Activated naive CD8-positive, alpha-beta T cell treated with anti-CD3 and anti-CD28 coated beads, Interleukin-2, amount 50 U/mL, for 24 hours (primary cell): ENCODE data around the gene SELENOW.
"Not testable (repeated sequence)": the region's sequence is repeated elsewhere in the genome, so short reads cannot be mapped to it uniquely, and the experiment has no call there.

Experiments used
- ATAC-seq: fragments of 150-1000 bp; cut with Tn5 transposase; one replicate; pipeline ENCODE4 v1.10.0; 2021
- DNase-seq: peaks from one replicate; pipeline ENCODE4 v3.0.0; 2021
- H3K27ac Mint-ChIP-seq: one replicate; pipeline ENCODE4 v1.8.0; 2021; ENCODE audit warnings: mild to moderate bottlenecking, mixed read lengths
- H3K27me3 Mint-ChIP-seq: one replicate; pipeline ENCODE4 v1.8.0; 2021; ENCODE audit warnings: mixed read lengths
- H3K36me3 Mint-ChIP-seq: one replicate; pipeline ENCODE4 v1.8.0; 2021; ENCODE audit warnings: low read depth, mixed read lengths
- H3K4me1 Mint-ChIP-seq: one replicate; pipeline ENCODE4 v1.8.0; 2021; ENCODE audit warnings: mixed read lengths
- H3K4me3 Mint-ChIP-seq: one replicate; pipeline ENCODE4 v1.8.0; 2021; ENCODE audit warnings: mild to moderate bottlenecking, moderate library complexity, mixed read lengths
- H3K9me3 Mint-ChIP-seq: one replicate; pipeline ENCODE4 v1.8.0; 2021; ENCODE audit warnings: mixed read lengths

Gene SELENOW

DNA sequence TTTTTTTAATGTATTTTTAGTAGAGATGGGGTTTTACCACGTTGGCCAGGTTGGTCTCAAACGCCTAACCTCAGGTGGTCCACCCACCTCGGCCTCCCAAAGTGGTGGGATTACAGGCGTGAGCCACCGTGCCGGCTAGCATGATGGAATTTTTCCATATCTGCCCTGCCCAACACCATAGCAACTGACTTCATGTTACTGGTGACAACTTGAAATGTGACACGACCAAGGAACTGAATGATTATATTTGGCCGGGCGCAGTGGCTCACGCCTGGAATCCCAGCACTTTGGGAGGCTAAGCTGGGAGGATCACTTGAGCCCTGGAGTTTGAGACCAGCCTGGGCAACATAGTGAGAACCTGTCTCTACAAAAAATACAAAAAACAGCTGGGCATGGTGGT, 8.8 kb downstream of the SELENOW start:
- not testable (repeated sequence) for H3K9me3 Mint-ChIP-seq, ATAC-seq, DNase-seq, H3K27ac Mint-ChIP-seq, H3K27me3 Mint-ChIP-seq, H3K4me3 Mint-ChIP-seq, H3K4me1 Mint-ChIP-seq
- H3K36me3 Mint-ChIP-seq, result peaks cover 13% of the 10 kb centered on the region

DNA sequence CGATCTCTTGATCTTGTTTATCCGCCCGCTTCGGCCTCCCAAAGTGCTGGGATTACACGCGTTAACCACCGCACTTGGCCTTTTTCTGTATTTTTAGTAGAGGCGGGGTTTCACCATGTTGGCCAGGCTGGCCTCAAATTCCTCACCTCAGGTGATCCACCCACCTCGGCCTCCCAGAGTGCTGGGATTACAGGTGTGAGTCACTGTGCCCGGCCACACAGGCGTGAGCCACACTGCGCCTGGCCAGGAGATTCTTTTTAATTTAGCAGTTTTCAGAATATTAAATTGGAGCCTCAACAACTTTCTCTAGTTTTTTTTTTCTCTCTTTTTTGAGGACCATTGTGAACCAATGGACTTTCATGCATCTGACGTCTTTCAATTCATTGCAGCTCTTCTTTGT, 11.3 kb downstream of the SELENOW start:
- not testable (repeated sequence) for H3K4me3 Mint-ChIP-seq, DNase-seq

DNA sequence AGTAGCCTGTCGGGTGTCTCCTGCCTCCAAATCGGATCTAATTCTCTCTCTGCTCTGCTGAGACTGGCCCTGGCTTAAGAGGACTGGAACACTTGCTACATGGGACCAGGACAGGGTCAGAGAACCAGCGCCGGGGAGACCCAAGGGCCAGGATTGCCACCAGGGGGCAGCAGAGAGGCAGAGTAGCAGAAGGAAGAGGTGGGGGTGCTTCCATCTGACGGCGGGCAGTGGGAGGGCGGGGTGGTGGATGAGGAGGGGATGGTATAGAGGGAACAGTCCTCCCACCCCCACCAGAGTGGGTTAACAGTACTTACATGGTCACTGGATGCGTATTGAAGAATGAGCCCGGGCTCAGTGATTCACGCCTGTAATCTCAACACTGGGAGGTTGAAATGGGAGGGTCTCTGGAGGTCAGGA, 11.9 kb downstream of the SELENOW start:
- Mint-ChIP-seq H3K27ac (no peak overlapping the region), H3K4me1 (peaks cover 5% of the 10 kb centered on the region), H3K4me3 (no peak overlapping the region), H3K36me3 (no peaks in the 10 kb centered on the region), H3K9me3 (peaks cover 6% of the 10 kb centered on the region), H3K27me3 (peaks cover 5% of the 10 kb centered on the region)
- peak; percentile 92 for DNase-seq
- peak; percentile 61 for ATAC-seq

More for the DNA sequence above, 11.3 kb downstream of the SELENOW start:
- H3K27me3 Mint-ChIP-seq, H3K36me3 Mint-ChIP-seq, H3K27ac Mint-ChIP-seq, H3K9me3 Mint-ChIP-seq, ATAC-seq, H3K4me1 Mint-ChIP-seq: not testable (repeated sequence)

DNA sequence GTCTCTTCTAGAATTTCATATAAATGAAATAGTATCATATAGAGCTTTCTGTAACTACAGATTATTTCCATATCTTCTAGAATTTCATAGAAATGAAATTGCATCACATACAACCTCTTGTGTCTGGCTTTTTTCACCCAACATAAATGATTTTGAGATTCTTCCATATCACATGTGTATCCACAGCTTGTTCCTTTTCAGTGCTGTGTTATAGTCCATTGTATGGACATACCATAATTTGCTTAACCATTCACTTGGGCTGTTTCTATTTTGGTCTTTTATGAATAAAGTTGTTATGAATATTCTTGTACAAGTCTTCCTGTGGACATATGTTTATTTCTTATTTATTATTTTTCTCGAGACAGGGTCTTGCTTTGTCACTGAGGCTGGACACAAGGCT, 14.1 kb downstream of the SELENOW start:
- H3K27ac Mint-ChIP-seq, result no peak overlapping the region

DNA sequence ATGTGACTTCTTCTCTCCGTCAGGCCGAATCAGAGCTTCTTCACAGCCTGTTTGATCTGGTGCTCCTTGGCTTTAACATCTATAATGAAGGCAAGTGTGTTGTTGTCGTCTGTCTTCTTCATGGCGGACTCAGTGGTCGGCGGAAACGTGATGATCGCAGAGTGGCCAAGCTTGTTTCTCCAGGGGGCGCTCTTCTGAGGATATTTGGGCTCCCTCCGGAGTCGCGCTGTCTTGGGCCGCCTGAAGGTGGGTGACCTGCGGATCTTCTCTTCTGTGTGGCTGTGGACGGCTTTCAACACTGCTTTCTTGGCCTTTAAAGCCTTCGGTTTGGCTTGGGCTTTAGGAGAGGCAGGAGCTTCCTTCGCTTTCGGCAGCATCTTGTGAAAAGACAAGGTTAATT, 16.0 kb downstream of the SELENOW start:
- no peak overlapping the region for H3K4me3 Mint-ChIP-seq
- no peak for ATAC-seq

More for the DNA sequence above, 14.1 kb downstream of the SELENOW start:
- H3K36me3 Mint-ChIP-seq, result no peaks in the 10 kb centered on the region
- H3K27me3 Mint-ChIP-seq, result peaks cover 7% of the 10 kb centered on the region
- DNase-seq (no peak), ATAC-seq (no peak)
- H3K4me1 Mint-ChIP-seq, result peaks cover 5% of the 10 kb centered on the region
- no peak overlapping the region for H3K4me3 Mint-ChIP-seq
- H3K9me3 Mint-ChIP-seq, result peaks cover 6% of the 10 kb centered on the region

DNA sequence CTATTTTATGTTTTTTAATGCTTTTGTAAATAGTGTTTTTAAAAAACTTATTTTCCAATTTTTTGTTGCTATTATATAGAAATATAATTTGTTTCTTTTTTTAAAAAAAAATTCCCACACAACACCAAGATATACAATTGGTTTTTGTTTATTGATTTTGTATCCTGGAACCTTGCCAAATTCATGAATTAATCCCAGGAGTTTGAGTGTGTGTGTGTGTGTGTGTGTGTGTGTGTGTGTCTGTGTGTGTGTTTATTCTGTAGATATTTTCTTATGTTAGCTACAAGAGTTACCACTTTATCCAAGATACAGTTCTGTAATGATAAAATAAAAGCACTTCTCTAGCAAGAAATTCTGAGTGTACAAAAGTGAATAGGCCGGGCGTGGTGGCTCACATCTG, 18.3 kb downstream of the SELENOW start:
- Mint-ChIP-seq H3K9me3 (peaks cover 6% of the 10 kb centered on the region), H3K4me3 (no peak overlapping the region), H3K36me3 (no peaks in the 10 kb centered on the region), H3K27ac (no peak overlapping the region), H3K4me1 (no peaks in the 10 kb centered on the region), H3K27me3 (peaks cover 11% of the 10 kb centered on the region)
- ATAC-seq (no peak), DNase-seq (no peak)

More for the DNA sequence above, 16.0 kb downstream of the SELENOW start:
- Mint-ChIP-seq H3K9me3 (peaks cover 6% of the 10 kb centered on the region), H3K36me3 (no peaks in the 10 kb centered on the region), H3K27ac (no peak overlapping the region), H3K4me1 (peaks cover 1% of the 10 kb centered on the region), H3K27me3 (peaks cover 15% of the 10 kb centered on the region)
- no peak for DNase-seq

DNA sequence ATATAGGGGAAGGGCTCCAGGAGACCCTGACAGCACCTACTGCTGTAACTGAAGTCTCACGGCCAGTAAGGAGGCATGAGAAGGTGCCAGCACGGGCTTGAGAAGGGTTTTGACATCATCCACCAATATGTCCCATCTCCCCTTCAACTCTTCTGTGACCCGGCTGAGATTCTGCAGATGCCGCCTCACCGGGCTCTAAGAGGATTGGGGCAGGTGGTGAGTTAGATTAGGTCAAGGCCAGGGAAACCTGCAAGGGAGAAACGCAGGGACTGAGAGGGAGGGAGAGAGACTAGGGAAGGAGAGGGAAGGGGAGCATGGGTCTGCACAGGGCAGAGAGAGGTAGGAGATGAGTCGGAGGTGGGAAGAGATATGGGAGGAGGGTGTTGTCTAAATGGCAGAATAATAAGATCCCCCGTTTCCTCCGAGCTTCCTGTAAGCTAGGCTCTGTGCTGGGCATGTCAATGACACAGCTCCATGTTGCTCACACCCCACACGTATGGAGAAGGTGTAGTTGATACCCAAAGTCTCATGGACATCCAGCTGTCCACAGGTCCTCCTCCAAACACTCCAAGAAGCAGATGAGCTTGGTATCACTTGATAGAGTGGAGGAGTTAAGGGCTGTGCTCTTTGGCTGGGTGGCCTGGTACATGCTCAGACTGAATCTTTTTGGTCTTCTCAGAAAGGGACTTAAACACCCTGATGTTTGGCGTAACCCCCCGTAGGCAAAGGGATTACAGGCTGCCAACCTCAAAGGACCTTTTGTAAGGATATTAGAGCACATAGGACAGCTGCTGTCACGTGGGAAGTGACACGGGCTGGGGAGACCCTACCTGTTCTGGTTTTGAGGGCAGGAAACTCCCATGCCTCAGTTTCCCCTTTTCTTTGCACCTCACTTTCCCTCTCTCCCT, 19.7 kb downstream of the SELENOW start:
- no peaks in the 10 kb centered on the region for H3K4me1 Mint-ChIP-seq
- peaks cover 11% of the 10 kb centered on the region for H3K27me3 Mint-ChIP-seq
- no peaks in the 10 kb centered on the region for H3K9me3 Mint-ChIP-seq
- DNase-seq (no peak), ATAC-seq (no peak)
- H3K36me3 Mint-ChIP-seq, result no peaks in the 10 kb centered on the region
- H3K27ac Mint-ChIP-seq, result no peak overlapping the region
- H3K4me3 Mint-ChIP-seq, result no peak overlapping the region

DNA sequence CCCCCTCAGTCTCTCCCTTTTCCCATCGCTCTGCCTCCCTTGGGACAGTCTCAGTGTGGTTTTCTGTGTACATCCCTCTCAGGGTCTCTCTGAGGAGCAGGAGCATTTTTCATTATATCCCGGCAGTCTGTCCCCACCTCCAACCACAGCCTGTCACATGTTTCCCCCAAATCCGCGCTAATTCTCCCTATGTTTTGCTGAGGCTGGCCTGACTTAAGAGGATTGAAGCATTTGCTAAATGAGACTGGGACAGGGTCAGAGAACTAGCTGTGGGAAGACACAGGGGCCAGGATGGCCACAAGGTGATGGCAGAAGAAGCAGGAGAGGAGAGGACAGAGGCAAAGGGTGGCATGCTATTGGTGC, 20.4 kb downstream of the SELENOW start:
- no peak overlapping the region for H3K4me3 Mint-ChIP-seq
- H3K27ac Mint-ChIP-seq, result no peak overlapping the region
- H3K9me3 Mint-ChIP-seq, result no peaks in the 10 kb centered on the region
- DNase-seq (no peak), ATAC-seq (no peak)
- no peaks in the 10 kb centered on the region for H3K4me1 Mint-ChIP-seq
- H3K36me3 Mint-ChIP-seq, result no peaks in the 10 kb centered on the region
- peaks cover 11% of the 10 kb centered on the region for H3K27me3 Mint-ChIP-seq

DNA sequence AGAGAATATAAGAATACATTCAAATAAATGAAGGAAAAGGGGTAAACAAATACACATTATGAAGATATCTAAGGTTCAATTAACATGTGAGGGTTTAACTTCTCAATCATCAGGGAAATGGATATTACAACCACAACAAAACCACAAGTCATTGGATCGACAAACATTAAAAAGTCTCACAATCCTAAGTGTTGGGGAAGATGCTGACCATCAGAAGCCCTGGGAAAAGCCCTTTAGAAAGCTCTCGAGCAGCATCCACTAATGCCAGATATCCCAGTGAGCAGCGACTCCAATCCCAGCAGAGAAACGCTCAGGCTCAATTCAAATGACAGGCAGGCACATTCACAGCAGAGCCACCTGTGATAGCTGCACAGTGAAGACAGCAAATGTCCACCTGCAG, 22.8 kb downstream of the SELENOW start:
- ATAC-seq (no peak), DNase-seq (no peak)
- H3K9me3 Mint-ChIP-seq, result no peaks in the 10 kb centered on the region
- H3K36me3 Mint-ChIP-seq, result no peaks in the 10 kb centered on the region
- H3K27me3 Mint-ChIP-seq, result peaks cover 8% of the 10 kb centered on the region
- no peak overlapping the region for H3K27ac Mint-ChIP-seq
- no peaks in the 10 kb centered on the region for H3K4me1 Mint-ChIP-seq
- H3K4me3 Mint-ChIP-seq, result no peak overlapping the region

DNA sequence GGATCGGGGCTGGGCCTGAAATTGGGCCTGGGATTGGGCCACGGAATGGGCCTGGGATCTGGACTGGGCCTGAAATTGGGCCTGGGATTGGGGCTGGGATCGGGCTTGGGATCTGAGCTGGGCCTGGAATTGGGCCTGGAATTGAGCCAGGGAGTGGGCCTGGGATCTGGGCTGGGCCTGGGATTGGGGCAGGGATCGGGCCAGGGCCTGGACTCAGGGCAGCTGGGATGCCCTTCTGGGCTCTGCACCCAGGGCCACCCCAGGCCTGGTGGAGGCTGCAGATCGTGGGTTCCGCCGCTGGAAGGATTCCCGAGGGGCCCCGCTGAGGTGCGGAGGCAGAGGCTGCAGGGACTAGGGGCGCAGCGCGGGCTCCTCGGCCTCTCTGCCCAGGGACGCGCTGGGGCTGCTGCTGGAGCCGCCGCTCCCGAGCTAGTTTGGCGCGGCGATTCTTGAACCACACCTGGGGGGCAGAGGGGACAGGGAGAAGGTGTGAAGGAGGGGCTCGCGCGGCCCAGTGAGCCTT, 24.1 kb downstream of the SELENOW start:
- ATAC-seq (no peak), DNase-seq (no peak)
- H3K27me3 Mint-ChIP-seq, result peaks cover 12% of the 10 kb centered on the region
- no peak overlapping the region for H3K27ac Mint-ChIP-seq
- H3K36me3 Mint-ChIP-seq, result no peaks in the 10 kb centered on the region
- no peak overlapping the region for H3K4me3 Mint-ChIP-seq
- no peaks in the 10 kb centered on the region for H3K4me1 Mint-ChIP-seq
- no peaks in the 10 kb centered on the region for H3K9me3 Mint-ChIP-seq

DNA sequence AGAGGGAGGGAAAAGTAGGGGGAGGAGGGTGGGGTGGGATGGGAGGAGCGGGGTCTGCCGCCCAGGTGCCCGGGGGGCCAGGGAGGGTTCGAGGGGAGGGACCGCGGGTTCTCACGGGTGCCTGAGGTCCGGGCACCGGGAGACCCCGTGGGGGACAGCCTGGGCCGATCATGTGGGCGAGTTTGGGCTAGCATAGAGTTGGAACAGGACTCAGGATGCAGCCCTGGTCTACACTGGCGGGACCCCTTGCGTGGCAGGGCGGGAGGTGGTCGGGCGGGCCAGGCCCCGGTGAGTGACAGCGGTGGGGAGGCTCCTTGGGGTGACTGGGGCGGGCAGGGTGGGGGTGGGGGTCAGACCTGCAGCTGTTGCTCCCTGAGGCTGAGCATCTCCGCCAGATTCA, 24.6 kb downstream of the SELENOW start:
- H3K27ac Mint-ChIP-seq, DNase-seq, H3K4me3 Mint-ChIP-seq, H3K9me3 Mint-ChIP-seq, H3K4me1 Mint-ChIP-seq, H3K27me3 Mint-ChIP-seq, H3K36me3 Mint-ChIP-seq, ATAC-seq: not testable (repeated sequence)

DNA sequence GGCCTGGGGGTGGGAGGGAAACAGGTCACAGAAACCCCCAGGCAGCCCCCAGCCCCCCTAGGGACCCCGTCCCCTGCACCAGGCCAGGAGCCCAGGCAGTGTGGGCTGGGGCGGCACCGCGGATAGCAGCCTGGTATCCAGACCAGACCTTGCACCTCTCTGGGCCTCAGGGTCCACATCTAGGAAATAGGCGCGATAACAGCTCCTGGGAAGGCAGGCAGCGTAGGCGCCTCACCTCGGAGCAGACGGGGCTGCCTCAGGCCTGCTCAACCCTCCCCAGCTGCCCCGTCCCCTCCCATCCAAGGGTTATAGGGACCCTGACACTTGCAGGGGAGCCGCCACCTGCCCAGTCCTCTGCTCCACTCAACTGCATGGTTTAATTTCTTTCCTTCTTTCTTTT, 25.2 kb downstream of the SELENOW start:
- H3K4me3 Mint-ChIP-seq, H3K27ac Mint-ChIP-seq, H3K36me3 Mint-ChIP-seq, H3K27me3 Mint-ChIP-seq, H3K9me3 Mint-ChIP-seq, H3K4me1 Mint-ChIP-seq, DNase-seq, ATAC-seq: not testable (repeated sequence)

DNA sequence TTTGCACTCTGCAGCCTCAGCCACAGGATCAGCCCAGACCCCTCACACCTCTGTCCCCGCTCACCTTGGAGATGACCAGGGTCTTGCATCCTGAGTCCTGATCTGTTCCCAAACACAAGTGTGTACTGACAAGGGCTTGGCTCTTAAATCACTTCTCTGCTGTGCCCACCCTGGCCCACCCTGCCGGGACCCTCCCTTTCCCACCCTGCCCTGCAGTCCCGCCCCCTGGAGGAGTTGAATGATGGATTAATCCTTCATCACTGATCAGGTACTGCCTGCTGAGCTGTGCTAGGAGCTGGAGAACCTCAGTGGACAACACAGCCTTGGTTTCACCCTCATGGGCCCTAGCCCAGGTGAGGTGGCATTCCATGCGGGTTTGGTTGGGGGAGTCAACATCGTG, 25.9 kb downstream of the SELENOW start, which contains the start of gene TPRX1:
TPRX1 (minus strand) TSS at position 101 of the 400 bp plus-strand sequence; CDS start at position 89, 12 bp downstream.
- not testable (repeated sequence) for H3K4me3 Mint-ChIP-seq, DNase-seq, H3K4me1 Mint-ChIP-seq, H3K27ac Mint-ChIP-seq, ATAC-seq, H3K9me3 Mint-ChIP-seq, H3K36me3 Mint-ChIP-seq, H3K27me3 Mint-ChIP-seq

DNA sequence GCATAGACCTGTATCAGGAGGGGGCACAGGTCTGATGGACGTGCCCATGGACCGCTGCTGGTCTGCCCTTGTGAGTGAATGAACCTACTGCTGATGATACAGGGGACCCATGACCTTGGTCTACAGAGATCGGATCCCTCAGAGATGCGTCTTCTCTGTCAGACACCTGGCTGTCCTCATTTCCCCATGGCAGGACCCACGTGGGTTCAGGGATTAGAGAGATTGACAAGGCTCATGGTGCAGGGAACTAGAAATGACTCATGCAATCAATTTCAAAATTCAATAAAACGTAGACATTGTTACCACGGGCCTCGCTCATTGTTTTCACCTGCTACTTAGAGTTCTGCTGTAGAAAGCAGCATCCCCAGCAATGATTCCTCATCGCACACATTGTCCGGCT, 26.8 kb downstream of the SELENOW start:
- H3K27ac Mint-ChIP-seq, result no peak overlapping the region
- ATAC-seq (no peak), DNase-seq (no peak)
- H3K9me3 Mint-ChIP-seq, result no peaks in the 10 kb centered on the region
- H3K36me3 Mint-ChIP-seq, result no peaks in the 10 kb centered on the region
- H3K27me3 Mint-ChIP-seq, result peaks cover 3% of the 10 kb centered on the region
- H3K4me3 Mint-ChIP-seq, result no peak overlapping the region
- no peaks in the 10 kb centered on the region for H3K4me1 Mint-ChIP-seq

DNA sequence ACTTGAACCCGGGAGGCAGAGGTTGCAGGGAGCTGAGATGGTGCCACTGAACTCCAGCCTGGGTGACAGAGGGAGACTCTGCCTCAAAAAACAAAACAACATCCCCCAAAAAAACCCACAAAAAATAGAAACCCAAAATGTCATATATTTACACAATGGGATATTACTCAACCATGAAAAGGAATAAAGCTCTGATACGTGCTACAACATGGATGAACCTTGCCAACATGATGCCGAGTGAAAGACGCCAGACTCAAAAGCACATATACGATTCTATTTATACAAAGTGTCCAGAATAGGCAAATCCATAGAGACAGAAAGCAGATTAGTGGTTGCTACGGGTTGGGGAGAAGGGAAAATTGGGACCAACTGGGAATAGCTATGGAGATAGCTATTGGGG, 27.9 kb downstream of the SELENOW start:
- H3K4me3 Mint-ChIP-seq, result no peak overlapping the region
- H3K36me3 Mint-ChIP-seq, result no peaks in the 10 kb centered on the region
- H3K27me3 Mint-ChIP-seq, result peaks cover 3% of the 10 kb centered on the region
- DNase-seq (no peak), ATAC-seq (no peak)
- no peaks in the 10 kb centered on the region for H3K4me1 Mint-ChIP-seq
- no peak overlapping the region for H3K27ac Mint-ChIP-seq
- H3K9me3 Mint-ChIP-seq, result no peaks in the 10 kb centered on the region
